Hepatocyte (in vitro differentiated cells): ENCODE measurements around the gene PRKAR1B.

Source experiments
- EZH2 ChIP-seq: fragments of 200-600 bp; sonication (generic); IDR thresholded peaks from 2 replicates; pipeline ENCODE4 v1.6.1; 2016; ENCODE audit warnings: antibody characterized with exemption, mild to moderate bottlenecking, borderline replicate concordance
- EZH2phosphoT487 ChIP-seq: fragments of 200-600 bp; sonication (generic); IDR thresholded peaks from one replicate; pipeline ENCODE4 v1.6.1; 2018; ENCODE audit warnings: antibody characterized with exemption, mild to moderate bottlenecking, low read depth, moderate library complexity; ENCODE audit not compliant: unreplicated experiment, severe bottlenecking
- TF ChIP-seq, protein P1 (sequence below): fragments of 200-600 bp; sonication (generic); IDR thresholded peaks from 2 replicates; pipeline ENCODE4 v1.5.1; 2016; ENCODE audit warnings: antibody characterized with exemption, mild to moderate bottlenecking; ENCODE audit not compliant: poor library complexity

DNA sequence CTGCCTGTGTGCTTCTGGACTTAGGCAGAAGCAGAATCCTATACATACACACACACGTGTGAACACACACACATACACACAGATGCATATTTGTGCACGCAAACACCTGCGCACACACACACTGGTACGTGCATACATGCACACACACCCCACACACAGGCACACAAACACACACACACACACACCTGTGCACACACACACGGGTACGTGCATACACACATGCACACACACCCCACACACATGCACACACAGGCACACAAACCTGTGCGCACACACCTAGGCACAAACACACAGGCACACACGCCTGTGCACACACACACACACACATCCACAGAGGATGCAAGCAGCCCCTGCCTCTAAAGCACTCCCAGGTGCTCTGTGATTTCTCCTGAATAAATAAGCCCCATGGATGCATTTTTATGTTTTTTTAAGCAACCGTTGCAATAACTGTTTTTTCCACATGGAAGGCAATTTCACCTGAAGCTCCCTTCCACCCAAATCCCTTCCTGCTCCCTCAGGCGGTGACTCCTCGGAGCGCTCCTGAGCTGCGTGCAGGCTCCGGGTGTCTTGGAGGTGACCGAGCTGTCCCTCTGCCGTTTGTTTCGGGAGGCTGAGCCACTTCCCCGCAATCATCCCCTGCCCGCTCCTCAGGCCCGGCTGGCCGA lies 166.0 kb downstream of the PRKAR1B start:
- TF ChIP-seq, protein P1, sequence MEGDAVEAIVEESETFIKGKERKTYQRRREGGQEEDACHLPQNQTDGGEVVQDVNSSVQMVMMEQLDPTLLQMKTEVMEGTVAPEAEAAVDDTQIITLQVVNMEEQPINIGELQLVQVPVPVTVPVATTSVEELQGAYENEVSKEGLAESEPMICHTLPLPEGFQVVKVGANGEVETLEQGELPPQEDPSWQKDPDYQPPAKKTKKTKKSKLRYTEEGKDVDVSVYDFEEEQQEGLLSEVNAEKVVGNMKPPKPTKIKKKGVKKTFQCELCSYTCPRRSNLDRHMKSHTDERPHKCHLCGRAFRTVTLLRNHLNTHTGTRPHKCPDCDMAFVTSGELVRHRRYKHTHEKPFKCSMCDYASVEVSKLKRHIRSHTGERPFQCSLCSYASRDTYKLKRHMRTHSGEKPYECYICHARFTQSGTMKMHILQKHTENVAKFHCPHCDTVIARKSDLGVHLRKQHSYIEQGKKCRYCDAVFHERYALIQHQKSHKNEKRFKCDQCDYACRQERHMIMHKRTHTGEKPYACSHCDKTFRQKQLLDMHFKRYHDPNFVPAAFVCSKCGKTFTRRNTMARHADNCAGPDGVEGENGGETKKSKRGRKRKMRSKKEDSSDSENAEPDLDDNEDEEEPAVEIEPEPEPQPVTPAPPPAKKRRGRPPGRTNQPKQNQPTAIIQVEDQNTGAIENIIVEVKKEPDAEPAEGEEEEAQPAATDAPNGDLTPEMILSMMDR = no peak
- TF ChIP-seq EZH2 = no peak
- no peak for TF ChIP-seq EZH2phosphoT487
